Measurements from ENCODE around the gene POLR2E. TPM values are rescaled to one million over a fixed set of nuclear protein-coding genes. Genes with fewer than 3 reads are reported as not detected.

POLR2E gene
- total RNA-seq, 1 experiment from 2014 or later = 237 TPM

DNA sequence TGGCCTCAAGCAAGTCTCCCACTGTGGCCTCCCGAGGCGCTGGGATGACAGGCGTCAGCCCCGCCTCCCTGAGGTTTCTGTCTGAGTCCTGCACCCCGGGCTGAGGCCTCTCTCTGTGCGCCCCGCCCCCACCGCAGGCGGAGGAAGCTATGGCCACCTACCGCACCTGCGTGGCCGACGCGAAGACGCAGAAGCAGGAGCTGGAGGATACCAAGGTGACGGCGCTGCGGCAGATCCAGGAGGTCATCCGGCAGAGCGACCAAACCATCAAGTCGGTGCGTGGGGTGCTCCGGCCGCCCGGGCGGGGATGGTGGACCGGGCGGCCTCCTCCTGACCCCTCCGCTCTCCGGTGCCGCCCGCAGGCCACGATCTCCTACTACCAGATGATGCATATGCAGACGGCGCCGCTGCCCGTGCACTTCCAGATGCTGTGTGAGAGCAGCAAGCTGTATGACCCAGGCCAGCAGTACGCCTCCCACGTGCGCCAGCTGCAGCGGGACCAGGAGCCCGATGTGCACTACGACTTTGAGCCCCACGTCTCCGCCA is 15.5 kb downstream of the POLR2E start:
- no peak for DNase-seq
- H3K36me3 ChIP-seq (ENCODE audit: low read depth) = no peaks in the 10 kb centered on the region
- no peak overlapping the region for H2AFZ ChIP-seq
- H3K79me2 ChIP-seq (ENCODE audit: low read depth) = no peaks in the 10 kb centered on the region
- no peak for TF ChIP-seq CTCF (conservative IDR thresholded peaks at IDR 0.05)
- no peak for TF ChIP-seq EZH2 (IDR thresholded peaks at IDR 0.05; ENCODE audit: low read depth)
- H3K4me1 ChIP-seq (replicated peaks; ENCODE audit: insufficient read depth) = 0 out of 2 replicates have a peak, but pooled peaks cover 9% of the 10 kb centered on the region
- BruUV-seq (replicated peaks) = no TSS peak
- no peaks in the 10 kb centered on the region for H3K9me3 ChIP-seq (ENCODE audit: insufficient read depth, low read depth)
- no peak overlapping the region for H3K4me3 ChIP-seq
- CTCF ChIA-PET = no interaction called here
- no peaks in the 10 kb centered on the region for H4K20me1 ChIP-seq (ENCODE audit: insufficient read depth)
- intact Hi-C loops (cut with micrococcal nuclease; ENCODE audit: unreplicated experiment) = no loop called here
- H3K27me3 ChIP-seq (ENCODE audit: insufficient read depth, low read depth) = no peaks in the 10 kb centered on the region
- POLR2A ChIA-PET (ENCODE audit: unreplicated experiment) = interaction anchor here (0.6 kb wide), 1 partner anchor 190 kb away, joined by 8 read pairs; no protein-coding TSS in a partner anchor
- no peaks in the 10 kb centered on the region for H3K9me2 ChIP-seq (ENCODE audit: insufficient read depth)
- H3K27ac ChIP-seq = no peak overlapping the region
- peaks cover 16% of the 10 kb centered on the region; the same call in 1 of the 2 replicates for H3F3A ChIP-seq (ENCODE audit: insufficient read depth, low read depth)
- H3K4me2 ChIP-seq = no peak overlapping the region

DNA sequence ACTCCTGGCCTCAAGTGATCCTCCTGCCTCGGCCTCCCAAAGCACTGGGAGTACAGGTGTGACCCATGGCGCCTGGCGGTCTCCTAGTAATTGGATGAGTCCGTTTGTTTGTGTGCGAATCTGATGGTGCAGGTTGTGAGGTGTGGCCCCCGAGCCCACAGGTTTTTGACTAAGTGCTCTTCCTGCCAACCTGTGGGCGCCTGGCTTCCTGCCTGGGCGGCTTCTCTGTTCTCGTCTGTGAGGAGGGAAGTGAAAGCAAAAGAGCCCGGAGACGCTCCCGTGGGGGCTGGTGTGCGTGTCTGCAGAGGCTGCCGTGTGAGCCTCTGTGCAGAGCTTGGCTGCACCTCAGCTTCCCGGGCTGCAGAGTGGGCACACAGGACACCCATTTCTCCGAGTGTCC is 18.2 kb downstream of the POLR2E start:
- H3K9me2 ChIP-seq (ENCODE audit: insufficient read depth) = no peaks in the 10 kb centered on the region
- ChIA-PET CTCF (interaction anchor here (0.6 to 0.7 kb wide), 2 partner anchors 13 to 109 kb away, joined by 6 to 18 read pairs; no protein-coding TSS in a partner anchor), POLR2A (ENCODE audit: unreplicated experiment) (interaction anchor here (0.6 to 0.7 kb wide), 2 partner anchors 17 to 48 kb away, joined by 3 to 21 read pairs; no protein-coding TSS in a partner anchor)
- H4K20me1 ChIP-seq (ENCODE audit: insufficient read depth) = no peaks in the 10 kb centered on the region
- H3K4me2 ChIP-seq = no peak overlapping the region
- no peaks in the 10 kb centered on the region for H3K79me2 ChIP-seq (ENCODE audit: low read depth)
- intact Hi-C loops (cut with micrococcal nuclease; ENCODE audit: unreplicated experiment) = no loop called here
- no peaks in the 10 kb centered on the region for H3K9me3 ChIP-seq (ENCODE audit: insufficient read depth, low read depth)
- no TSS peak for BruUV-seq (replicated peaks)
- DNase-seq = no peak
- H3K4me3 ChIP-seq = no peak overlapping the region
- H3F3A ChIP-seq (ENCODE audit: insufficient read depth, low read depth) = peaks cover 17% of the 10 kb centered on the region; the same call in 1 of the 2 replicates
- H3K4me1 ChIP-seq (replicated peaks; ENCODE audit: insufficient read depth) = 0 out of 2 replicates have a peak, but pooled peaks cover 9% of the 10 kb centered on the region
- no peaks in the 10 kb centered on the region for H3K36me3 ChIP-seq (ENCODE audit: low read depth)
- no peaks in the 10 kb centered on the region for H3K27me3 ChIP-seq (ENCODE audit: insufficient read depth, low read depth)
- H2AFZ ChIP-seq = no peak overlapping the region
- no peak overlapping the region for H3K27ac ChIP-seq
- TF ChIP-seq CTCF (conservative IDR thresholded peaks at IDR 0.05) (no peak), EZH2 (IDR thresholded peaks at IDR 0.05; ENCODE audit: low read depth) (no peak)

GRCh38 chr19:1076046-1076386 is 19.2 kb downstream of the POLR2E start:
- H3F3A ChIP-seq (ENCODE audit: insufficient read depth, low read depth) = peaks cover 17% of the 10 kb centered on the region; the same call in 1 of the 2 replicates
- no peaks in the 10 kb centered on the region for H4K20me1 ChIP-seq (ENCODE audit: insufficient read depth)
- H3K27me3 ChIP-seq (ENCODE audit: insufficient read depth, low read depth) = no peaks in the 10 kb centered on the region
- POLR2A ChIA-PET (ENCODE audit: unreplicated experiment) = no interaction called here
- no peaks in the 10 kb centered on the region for H3K36me3 ChIP-seq (ENCODE audit: low read depth)
- no TSS peak for BruUV-seq (replicated peaks)
- DNase-seq = no peak
- no peaks in the 10 kb centered on the region for H3K9me3 ChIP-seq (ENCODE audit: insufficient read depth, low read depth)
- intact Hi-C loops (cut with micrococcal nuclease; ENCODE audit: unreplicated experiment) = no loop called here
- CTCF ChIA-PET = interaction anchor here (1.1 kb wide), 1 partner anchor 144 kb away, joined by 3 read pairs; no protein-coding TSS in a partner anchor
- 0 out of 2 replicates have a peak, but pooled peaks cover 9% of the 10 kb centered on the region for H3K4me1 ChIP-seq (replicated peaks; ENCODE audit: insufficient read depth)
- no peak overlapping the region for H2AFZ ChIP-seq
- TF ChIP-seq EZH2 (IDR thresholded peaks at IDR 0.05; ENCODE audit: low read depth) = no peak
- no peak for TF ChIP-seq CTCF (conservative IDR thresholded peaks at IDR 0.05)
- no peak overlapping the region; the same call in 1 of the 2 replicates for H3K4me2 ChIP-seq
- H3K27ac ChIP-seq = no peak overlapping the region
- H3K79me2 ChIP-seq (ENCODE audit: low read depth) = no peaks in the 10 kb centered on the region
- no peaks in the 10 kb centered on the region for H3K9me2 ChIP-seq (ENCODE audit: insufficient read depth)
- no peak overlapping the region for H3K4me3 ChIP-seq
